OCI-M1 (cell line): ENCODE results near the gene ITGB7.

Experiments
- DNase-seq: peaks from one replicate; lab custom pipeline; 2025; lab: John Stamatoyannopoulos, UW

ITGB7 gene

GRCh38 chr12:53196486-53196885, 10.6 kb downstream of the ITGB7 start:
- no peak for DNase-seq

- DNase-seq, result no peak
Observed at GRCh38 chr12:53195516-53196420, 11.3 kb downstream of the ITGB7 start.

GRCh38 chr12:53194973-53195372, 12.1 kb downstream of the ITGB7 start:
- DNase-seq, result no peak

GRCh38 chr12:53193985-53194716, 12.9 kb downstream of the ITGB7 start:
- DNase-seq, result no peak

GRCh38 chr12:53193040-53193439, 14.0 kb downstream of the ITGB7 start:
- DNase-seq, result no peak

GRCh38 chr12:53192531-53193021, 14.5 kb downstream of the ITGB7 start:
- no peak for DNase-seq

GRCh38 chr12:53191885-53192530, 15.0 kb downstream of the ITGB7 start:
- DNase-seq, result no peak

- no peak for DNase-seq
Observed at GRCh38 chr12:53191096-53191884, 15.8 kb downstream of the ITGB7 start.

- peak; percentile 16 for DNase-seq
Observed at GRCh38 chr12:53190108-53190729, 16.8 kb downstream of the ITGB7 start.

GRCh38 chr12:53187145-53187899, 19.7 kb downstream of the ITGB7 start:
- DNase-seq, result no peak

- no peak for DNase-seq
Observed at GRCh38 chr12:53186745-53187144, 20.3 kb downstream of the ITGB7 start.

- DNase-seq, result no peak
Observed at GRCh38 chr12:53185582-53186153, 21.4 kb downstream of the ITGB7 start.

- no peak for DNase-seq
Observed at GRCh38 chr12:53184828-53185227, 22.2 kb downstream of the ITGB7 start.

- peak; percentile 78 for DNase-seq
Observed at GRCh38 chr12:53182903-53183302, 24.1 kb downstream of the ITGB7 start.

GRCh38 chr12:53181935-53182334, 25.1 kb downstream of the ITGB7 start:
- peak; percentile 35 for DNase-seq

GRCh38 chr12:53180931-53181645, 26.0 kb downstream of the ITGB7 start:
- peak; percentile 84 for DNase-seq

GRCh38 chr12:53180220-53180930, 26.7 kb downstream of the ITGB7 start, which contains the start of the genes CSAD and ZNF740:
TSS of gene CSAD (minus strand) at chr12:53180925. CDS start at chr12:53173470, 7,455 bp downstream.
TSS of gene ZNF740 (plus strand) at chr12:53180722. CDS start at chr12:53181984, 1,262 bp downstream.
- DNase-seq, result peak; percentile 98

- no peak for DNase-seq
Observed at GRCh38 chr12:53179687-53180219, 27.3 kb downstream of the ITGB7 start.
